HG03575 (cell line): ENCODE measurements around the gene HDAC11.
"Not testable (repeated sequence)": the region's sequence is repeated elsewhere in the genome, so short reads cannot be mapped to it uniquely, and the experiment has no call there.

Experiments used
- ATAC-seq: cut with Tn5 transposase; IDR thresholded peaks from one replicate; pipeline ENCODE4 v1.9.1; 2021; ENCODE audit not compliant: unreplicated experiment, insufficient number of reproducible peaks, low FRiP score; ENCODE audit errors: extremely low read depth

HDAC11 gene

GRCh38 chr3:13465236-13465873, 14.8 kb upstream of the HDAC11 start:
- ATAC-seq, result no peak

DNA sequence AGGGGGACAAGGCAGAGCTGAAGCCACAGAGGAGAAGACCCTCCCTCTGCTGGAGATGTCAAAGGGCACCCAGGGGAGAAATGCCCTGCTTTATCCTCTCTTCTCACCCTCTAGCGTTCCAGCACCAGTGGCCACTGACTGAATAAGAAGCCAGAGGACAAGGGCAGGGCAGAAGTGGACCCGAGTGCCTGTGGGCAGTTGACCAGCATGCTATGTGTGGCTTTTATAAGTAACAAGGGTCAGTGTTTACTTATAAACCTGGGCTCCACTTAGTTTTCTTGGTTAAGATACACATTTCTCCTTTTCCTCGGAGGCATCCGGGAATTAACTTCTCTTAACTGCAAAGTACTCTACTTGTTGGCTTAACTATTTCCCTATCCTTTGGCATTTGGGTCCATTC, 13.3 kb upstream of the HDAC11 start:
- ATAC-seq, result no peak

GRCh38 chr3:13470894-13471574, 9.1 kb upstream of the HDAC11 start:
- ATAC-seq, result no peak

DNA sequence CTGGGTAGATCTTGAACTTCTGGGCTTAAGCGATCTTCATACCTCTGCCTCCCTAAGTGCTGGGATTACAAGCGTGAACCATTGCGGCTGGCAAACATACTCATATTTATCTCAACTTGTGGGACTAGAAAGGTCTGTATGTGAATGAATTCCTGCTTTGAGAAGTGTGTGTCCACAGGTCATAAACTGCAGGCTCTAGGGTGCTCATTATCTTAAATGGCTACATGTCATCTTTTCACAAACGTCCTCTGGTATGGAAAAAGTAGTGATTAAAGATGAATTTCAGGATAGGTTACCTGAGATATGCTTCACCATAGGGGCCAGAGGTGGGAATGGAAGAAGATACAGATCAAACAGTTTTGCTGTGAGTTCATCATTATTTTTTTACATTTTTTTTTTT, 7.8 kb upstream of the HDAC11 start:
- no peak for ATAC-seq

DNA sequence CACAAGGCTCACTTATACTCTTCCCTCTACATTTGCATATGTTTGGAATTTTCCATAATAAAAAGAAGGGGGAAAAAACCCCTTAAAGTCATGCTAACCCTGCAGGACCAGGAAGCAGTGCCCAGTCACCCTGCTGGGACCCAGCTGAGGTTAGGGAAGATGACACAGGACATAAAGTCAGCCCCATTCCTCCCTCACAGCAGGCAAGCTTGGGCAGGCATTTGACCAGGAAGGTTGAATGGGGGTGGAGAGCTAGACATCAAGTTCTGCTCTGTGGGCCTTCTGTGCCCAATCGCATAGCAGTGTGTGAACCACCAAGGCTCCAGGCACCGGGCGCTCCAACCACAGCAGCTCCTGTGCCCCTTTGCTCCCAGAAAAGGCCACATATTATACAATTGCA, 7.1 kb upstream of the HDAC11 start:
- ATAC-seq, result no peak

- no peak for ATAC-seq
Observed at GRCh38 chr3:13474021-13474420, 6.1 kb upstream of the HDAC11 start.

- ATAC-seq, result no peak
Observed at GRCh38 chr3:13474776-13475303, 5.3 kb upstream of the HDAC11 start.

GRCh38 chr3:13475871-13476590, 4.1 kb upstream of the HDAC11 start:
- ATAC-seq, result no peak

DNA sequence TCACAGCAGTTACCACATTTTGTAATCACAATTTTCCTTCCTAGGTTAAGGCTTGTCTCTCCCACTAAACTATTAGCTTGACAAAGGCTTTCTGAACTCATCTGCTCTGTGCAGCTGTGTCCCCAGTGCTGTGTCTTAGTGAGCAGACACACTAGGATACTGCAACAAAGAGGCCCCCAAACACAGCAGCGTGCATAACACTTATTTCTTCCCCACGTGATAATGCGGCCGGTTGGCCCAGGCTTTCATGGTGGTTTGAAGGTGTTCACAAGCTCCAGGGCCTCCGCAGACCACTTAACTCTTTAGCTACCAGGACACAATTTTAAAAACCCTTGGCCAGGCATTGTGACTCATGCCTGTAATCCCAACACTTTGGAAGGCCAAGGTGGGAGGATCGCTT, 2.2 kb upstream of the HDAC11 start:
- ATAC-seq, result no peak

GRCh38 chr3:13479332-13479581, 849 bp upstream of the HDAC11 start:
- ATAC-seq, result no peak

DNA sequence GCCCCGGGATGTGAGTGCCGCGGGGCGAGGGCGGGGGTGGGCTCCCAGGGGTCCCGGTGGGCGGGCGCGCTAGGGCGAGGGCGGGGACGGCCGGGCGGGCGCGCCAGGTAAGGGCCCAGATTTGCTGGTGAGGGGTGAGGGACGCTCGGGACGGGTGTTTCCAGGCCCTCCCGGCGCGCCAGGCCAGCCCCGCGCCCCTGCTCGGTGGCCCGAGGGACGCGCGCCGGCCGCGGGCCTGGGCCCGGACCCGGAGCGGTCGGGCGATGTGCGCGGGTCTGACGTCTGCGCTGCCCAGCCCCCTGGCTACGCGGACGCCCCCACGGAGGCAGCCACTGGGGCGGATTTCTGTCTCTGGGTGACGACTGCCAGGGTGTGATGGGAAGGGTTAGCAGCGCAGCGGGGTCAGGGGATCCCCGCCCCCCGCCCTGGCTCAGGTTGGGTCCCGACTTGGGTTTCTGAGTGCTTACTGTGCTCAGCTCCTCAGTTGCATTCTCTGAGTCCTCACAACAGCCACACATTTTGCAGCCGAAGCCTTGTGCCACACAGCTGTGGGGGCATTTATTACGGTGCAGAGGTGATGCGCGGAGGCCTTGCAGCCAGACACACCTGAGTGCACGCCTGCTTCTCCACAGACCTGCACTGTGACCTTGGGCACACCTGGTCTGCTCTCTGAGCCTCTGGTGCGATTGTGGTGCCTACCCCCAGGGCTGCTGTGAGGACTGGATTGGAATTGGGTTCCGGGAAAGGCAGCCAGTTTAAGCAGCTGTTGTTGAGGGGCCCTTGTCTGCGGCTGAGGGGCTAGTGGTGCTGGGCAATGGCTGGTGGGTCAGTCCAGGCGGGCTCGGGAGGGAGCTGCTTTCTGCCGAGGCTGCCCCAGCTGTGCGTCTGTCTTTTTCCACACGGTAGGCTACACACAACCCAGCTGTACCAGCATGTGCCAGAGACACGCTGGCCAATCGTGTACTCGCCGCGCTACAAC, 523 bp downstream of the HDAC11 start:
- peak; percentile 3 for ATAC-seq

- no peak for ATAC-seq
Observed at GRCh38 chr3:13482106-13482690, 2.1 kb downstream of the HDAC11 start.

GRCh38 chr3:13483286-13483685, 3.2 kb downstream of the HDAC11 start:
- ATAC-seq, result no peak

DNA sequence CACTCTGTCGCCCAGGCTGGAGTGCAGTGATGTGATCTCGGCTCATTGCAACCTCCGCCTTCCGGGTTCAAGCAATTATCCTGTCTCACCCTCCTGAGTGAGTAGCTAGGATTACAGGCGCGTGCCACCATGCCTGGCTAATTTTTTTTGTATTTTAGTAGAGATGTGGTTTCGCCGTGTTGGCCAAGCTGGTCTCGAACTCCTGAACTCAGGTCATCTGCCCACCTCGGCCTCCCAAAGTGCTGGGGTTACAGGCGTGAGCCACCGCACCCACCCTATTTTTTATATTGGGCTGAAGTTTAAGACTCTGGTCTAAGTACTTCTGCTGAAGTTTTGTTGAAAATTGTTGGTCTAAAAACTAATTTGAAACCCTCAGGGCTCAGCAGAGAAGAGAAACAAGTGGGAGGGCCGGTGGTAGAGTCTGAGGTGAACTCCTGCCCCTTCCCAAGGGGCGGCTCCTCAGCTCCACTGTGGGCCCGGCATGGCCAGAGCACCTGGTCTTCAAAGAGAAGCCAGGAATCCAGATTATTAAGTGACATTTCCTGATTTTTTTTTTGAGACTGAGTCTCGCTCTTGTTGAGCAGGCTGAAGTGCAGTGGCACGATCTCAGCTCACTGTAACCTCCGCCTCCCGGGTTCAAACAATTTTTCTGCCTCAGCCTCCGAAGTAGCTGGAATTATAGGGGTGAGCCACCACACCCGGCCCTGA, 4.0 kb downstream of the HDAC11 start:
- ATAC-seq, result no peak

DNA sequence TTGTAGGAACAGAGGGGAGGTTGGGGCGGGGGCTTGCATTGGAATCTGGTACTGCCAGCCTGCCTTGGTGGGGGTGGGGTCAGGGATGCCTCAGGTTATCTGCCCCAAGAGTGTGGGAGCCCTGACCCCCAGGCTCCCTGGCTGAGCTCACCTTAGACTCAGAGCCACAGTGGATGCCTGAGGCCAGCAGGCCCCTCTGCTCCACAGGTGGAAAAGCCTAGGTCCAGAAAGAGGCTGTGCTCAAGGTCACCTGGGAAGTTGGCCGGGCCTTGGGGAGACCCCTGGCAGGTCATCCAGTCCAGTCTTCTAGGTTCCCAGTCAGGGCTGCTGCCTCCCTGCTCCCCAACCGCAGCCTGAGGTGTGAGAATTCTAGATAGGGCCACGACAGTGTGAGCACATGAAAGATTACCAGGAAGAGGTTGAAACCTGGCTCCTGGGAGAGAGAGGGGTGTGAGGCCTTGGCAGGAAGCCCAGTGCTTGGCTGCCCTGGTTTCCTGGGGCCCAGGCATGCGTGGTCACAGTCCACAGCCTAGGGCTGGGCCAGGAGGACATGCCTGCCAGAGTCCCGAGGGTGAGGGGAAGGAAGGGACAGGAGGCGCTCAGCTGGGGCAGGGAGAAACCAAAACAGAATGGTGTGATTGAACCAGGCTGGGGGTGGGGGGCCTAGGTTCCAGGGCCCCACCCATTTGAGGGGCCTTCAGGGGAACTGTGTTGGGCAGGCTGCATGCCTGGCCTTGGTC, 4.9 kb downstream of the HDAC11 start:
- ATAC-seq, result no peak

GRCh38 chr3:13485630-13486562, 5.8 kb downstream of the HDAC11 start:
- not testable (repeated sequence) for ATAC-seq

GRCh38 chr3:13487403-13487802, 7.3 kb downstream of the HDAC11 start:
- no peak for ATAC-seq
